COR-L47 (cell line): ENCODE measurements around the gene HSPA12B.
"Not testable (repeated sequence)": the region's sequence is repeated elsewhere in the genome, so short reads cannot be mapped to it uniquely, and the experiment has no call there.

Experiments used
- DNase-seq: peaks from one replicate; lab custom pipeline; 2025; lab: John Stamatoyannopoulos, UW

Gene HSPA12B

DNA sequence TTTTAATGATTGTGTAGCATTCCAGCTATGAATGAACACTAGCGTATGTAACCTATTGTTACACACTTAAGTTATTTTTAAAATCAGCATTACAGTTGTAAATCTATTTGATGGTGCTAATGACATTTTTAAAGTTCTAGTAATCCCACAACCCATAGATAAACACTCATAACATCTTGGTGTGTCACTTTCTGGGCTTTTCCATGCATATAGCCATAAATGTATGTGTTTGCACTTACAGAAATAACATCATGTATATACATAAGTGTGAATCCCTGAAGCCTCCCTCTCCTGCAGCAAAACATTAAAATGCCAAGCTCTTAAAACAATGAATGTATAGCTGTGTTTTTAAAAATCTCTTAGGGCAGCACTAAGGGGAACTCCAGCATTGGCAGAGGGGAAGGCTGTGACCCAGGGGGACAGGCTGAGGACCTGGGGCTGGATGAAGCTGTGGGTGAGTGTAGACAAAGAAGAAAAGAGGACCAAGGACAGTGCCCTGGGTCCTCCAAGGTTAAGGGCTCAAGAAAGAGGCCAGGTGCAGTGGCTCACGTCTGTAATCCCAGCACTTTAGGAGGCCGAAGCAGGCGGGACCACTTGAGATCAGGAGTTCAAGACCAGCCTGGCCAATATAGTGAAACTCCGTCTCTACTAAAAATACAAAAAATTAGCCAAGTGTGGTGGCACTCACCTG, 55.0 kb downstream of the HSPA12B start:
- DNase-seq = no peak

DNA sequence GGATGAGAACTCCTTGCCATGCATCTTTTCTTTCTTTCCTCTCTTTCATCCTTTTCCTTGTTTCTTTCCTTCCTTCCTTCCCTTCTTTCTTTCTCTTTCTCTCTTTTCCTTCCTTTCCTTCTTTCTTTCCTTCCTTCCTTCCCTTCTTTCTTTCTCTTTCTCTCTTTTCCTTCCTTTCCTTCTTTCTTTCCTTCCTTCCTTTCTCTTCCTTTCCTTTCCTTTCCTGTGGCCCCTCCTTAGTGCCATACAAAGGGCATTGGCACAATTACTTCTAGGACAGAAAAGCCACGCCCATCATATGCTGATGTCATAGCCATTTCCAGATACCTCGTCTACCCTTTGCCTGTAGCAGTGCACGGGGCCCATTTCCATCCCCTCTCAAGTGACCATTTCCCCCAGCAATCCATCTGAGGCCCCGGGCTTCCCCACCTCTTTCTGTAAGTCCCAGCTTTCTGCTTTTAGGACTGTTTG, 56.2 kb downstream of the HSPA12B start:
- DNase-seq = no peak

- DNase-seq = not testable (repeated sequence)
Observed at GRCh38 chr20:3789201-3789600, 56.7 kb downstream of the HSPA12B start.

- DNase-seq = not testable (repeated sequence)
Observed at GRCh38 chr20:3794168-3794567, 61.7 kb downstream of the HSPA12B start.

DNA sequence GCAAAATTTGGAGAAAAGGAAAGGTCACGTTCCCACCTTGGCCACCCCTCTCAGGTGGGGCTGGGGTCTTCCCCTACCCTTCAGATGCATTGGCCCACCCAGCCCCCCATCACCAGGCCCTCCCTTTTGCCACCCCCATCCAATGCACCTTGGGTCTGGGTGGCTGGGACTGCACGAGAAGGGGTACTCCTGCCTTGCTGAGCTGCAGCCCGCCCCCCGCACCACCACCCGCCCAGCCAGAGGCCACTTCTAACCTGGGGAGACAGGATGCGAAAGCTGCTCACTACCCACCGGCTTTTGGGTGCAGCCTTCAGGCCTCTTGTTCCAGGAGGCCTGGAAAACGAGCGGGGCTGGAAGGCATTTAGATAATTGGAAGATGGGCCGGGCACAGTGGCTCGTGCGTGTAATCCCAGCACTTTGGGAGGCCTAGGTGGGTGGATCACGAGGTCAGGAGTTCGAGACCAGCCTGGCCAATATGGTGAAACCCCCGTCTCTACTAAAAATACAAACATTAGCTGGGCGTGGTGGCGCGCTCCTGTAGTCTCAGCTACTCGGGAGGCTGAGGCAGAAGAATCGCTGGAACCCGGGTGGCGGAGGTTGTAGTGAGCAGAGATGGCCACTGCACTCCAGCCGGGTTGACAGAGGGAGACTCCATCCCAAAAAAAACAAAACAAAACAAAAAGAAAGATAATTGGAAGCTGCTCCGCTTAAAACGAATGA, 62.4 kb downstream of the HSPA12B start:
- DNase-seq = no peak

DNA sequence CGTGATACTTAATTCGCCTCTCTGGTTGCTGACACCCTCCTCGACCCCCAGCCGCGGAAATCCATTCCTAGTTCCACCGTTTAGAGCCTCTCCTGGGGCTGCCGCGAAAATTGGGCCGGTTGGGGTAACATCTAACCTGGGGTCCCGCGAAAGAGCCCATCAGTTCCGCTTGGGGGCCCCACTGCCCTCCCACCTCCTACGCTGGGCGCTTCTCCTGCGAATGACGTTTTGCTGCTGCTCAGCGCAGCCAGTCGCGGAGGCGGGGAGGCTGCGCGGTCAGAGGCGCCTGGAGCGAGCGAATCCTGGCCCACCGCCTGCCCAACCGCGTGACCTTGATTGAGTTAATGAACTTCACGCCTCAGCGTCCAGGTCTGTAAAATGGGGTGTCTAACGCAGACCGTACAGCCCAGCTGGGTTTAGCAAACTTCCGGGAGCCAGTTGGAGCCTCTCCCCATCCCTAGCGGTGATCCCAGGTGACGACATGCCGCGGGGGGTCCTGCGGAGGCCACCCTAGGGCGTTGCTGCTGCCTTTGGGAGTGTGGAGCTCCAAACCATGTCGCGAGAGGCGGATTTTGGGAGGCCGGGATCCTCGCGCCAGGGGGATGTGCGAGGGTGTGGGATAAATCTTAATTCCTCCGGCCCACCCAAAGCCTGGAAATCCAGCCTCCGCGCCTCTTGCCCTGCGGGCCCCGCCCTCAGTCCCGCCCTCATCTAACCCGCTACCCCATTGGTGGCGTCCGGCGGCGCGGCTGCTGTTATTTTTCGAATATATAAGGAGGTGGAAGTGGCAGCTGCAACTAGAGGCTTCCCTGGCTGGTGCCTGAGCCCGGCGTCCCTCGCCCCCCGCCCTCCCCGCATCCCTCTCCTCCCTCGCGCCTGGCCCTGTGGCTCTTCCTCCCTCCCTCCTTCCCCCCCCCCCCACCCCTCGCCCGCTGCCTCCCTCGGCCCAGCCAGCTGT, 63.3 kb downstream of the HSPA12B start, which contains the start of gene CDC25B:
TSS of gene CDC25B (plus strand) at position 800 of the 958 bp plus-strand sequence. CDS start 222 bp downstream, outside the sequence.
- DNase-seq = peak; percentile 95

DNA sequence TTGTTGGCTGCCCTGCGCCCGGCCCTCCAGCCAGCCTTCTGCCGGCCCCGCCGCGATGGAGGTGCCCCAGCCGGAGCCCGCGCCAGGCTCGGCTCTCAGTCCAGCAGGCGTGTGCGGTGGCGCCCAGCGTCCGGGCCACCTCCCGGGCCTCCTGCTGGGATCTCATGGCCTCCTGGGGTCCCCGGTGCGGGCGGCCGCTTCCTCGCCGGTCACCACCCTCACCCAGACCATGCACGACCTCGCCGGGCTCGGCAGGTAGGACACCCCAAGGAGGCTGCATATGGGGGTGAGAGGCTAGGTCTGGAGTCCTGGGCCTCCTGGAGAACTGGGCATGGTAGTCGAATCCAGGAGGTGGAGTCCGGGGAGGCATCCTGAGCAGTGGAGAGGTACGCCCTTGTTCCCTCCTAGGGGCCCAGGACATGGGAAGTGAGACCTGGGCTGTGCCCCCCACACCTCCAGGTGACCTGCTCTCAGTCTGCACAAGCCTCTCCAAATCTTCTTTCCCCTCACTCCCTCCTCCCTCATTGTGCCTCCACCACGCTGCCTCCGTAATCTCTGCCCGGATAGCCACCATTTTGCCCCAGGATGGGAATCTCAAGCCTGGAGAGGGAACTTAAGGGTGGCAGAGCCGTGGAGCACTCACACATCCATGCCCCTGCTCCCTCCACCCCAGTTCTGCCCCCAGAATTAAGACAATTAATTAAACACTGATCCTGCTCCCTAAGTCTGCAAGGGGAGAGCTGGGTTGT, 64.2 kb downstream of the HSPA12B start:
- DNase-seq = no peak

- no peak for DNase-seq
Observed at GRCh38 chr20:3797226-3797545, 64.7 kb downstream of the HSPA12B start.

DNA sequence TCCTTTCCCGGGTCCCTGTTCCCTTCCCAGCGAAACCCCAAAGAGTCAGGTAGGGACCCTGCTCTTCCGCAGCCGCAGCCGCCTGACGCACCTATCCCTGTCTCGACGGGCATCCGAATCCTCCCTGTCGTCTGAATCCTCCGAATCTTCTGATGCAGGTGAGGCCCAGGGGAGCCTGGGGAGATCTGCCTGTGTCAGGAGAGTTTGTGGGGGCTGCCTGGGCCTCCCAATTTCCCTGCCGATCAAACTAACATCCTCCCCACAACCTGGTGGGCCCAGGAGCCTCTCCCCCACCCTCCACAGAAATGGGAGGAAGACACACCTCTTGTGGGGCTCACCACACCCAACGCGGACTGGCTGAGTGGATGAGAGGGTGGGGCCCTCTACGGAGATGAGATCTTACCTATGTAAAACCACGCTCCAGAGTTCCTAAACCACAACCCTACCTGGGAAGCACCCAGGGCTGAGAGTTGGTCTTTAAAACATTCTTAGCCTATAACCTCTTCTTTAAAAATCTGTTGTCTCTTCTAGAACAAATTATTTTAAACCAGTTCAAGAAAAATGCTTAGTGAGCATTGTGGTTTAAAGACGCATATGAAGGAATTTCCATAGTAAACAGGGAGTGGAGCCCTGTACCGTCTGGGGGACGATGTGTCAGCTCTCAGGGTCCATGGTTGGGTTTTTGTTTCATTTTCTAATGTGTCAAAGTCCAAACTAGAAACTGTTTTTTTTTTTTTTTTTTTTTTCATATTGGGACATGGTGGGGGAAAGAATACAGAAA, 65.3 kb downstream of the HSPA12B start:
- DNase-seq = no peak

GRCh38 chr20:3798373-3798768, 65.9 kb downstream of the HSPA12B start:
- no peak for DNase-seq

DNA sequence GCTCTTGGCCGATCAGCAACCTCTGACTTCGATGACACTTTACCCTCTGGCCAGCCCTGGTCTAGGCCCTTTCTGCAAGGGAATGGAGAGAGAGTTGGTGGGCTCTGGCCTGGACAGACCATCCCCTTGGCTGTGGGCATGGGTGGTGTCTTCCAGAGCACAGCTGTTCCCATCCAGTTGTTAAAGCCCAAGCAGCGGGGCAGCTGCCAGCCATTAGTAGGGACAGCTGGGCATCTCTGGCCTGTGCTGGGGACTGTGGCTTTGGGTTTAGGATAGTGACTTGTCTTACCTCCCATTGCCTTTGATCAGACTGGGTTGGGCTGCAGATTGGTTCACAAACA, 66.4 kb downstream of the HSPA12B start:
- no peak for DNase-seq

GRCh38 chr20:3800256-3800877, 67.9 kb downstream of the HSPA12B start:
- DNase-seq = no peak

GRCh38 chr20:3800878-3801260, 68.4 kb downstream of the HSPA12B start:
- no peak for DNase-seq

DNA sequence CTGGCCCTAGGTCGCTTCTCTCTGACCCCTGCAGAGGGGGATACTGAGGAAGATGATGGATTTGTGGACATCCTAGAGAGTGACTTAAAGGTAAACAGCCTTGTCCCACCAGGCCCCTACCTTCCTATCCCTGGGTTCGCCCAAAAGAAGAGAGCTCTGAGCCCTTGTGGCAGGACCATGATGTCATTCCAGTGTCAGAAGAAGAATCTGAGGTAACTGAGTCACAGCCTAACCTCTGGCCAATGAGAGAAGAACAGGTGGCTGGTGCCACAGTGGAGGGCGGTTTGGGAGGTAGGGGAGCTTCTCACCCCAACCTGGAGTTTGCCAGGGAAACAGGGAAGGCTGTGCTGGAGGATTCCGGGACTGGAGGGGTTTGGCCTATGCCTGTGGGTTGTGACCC, 68.8 kb downstream of the HSPA12B start:
- DNase-seq = no peak

DNA sequence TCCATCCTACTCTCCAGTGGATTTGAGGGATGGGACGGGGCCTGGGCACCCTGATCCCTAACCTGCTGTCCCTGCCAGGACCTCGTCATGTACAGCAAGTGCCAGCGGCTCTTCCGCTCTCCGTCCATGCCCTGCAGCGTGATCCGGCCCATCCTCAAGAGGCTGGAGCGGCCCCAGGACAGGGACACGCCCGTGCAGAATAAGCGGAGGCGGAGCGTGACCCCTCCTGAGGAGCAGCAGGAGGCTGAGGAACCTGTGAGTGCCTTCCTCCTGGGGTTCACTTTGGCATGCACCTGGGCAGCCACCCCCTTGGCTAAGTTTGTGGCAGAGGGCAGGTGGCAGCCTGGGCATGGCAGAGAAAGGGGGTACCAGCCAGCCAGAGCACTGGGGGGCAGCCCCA, 69.4 kb downstream of the HSPA12B start:
- DNase-seq = no peak
